Right lobe of liver (tissue), 4 donors: ENCODE measurements around the gene FOLR3.

Source experiments
- CTCF ChIP-seq, 4 donors: fragments of 200-600 bp in 3 of 4; fragments of 450-650 bp in 1 of 4; IDR thresholded peaks; one replicate each; pipeline versions ENCODE4 v1.5.1 to v1.8.0; 2016 to 2022; ENCODE audit warnings: antibody characterized with exemption in 4 of 4, mild to moderate bottlenecking in 2 of 4
- POLR2A ChIP-seq: fragments of 450-650 bp; IDR thresholded peaks from one replicate; pipeline ENCODE4 v1.6.1; 2017; ENCODE audit warnings: antibody characterized with exemption, mild to moderate bottlenecking
- donor health status: DM: no; HTN: no; CAD: no.
- donor health status: DM: no; HTN: no; CAD: no.
- donor health status: DM: no; HTN: yes; CAD: no.

- TF ChIP-seq CTCF (IDR thresholded peaks at IDR 0.05) (no peak), POLR2A (no peak)
Observed at GRCh38 chr11:72102631-72102945, 32.9 kb upstream of the FOLR3 start.
